HTR-8/SVneo (cell line): ENCODE results near the gene AKT2.
A peak's percentile ranks its signal among the peaks of the same experiment; 100 is the strongest.

ENCODE experiments used
- DNase-seq: peaks from one replicate; pipeline ENCODE4 v3.0.0; 2011; ENCODE audit warnings: low spot score, mixed read lengths; ENCODE audit not compliant: insufficient read length
- FAIRE-seq: peaks from 2 replicates; lab custom pipeline; 2011; peaks lifted over from hg19 to GRCh38; lab: Jason Lieb, UNC

AKT2 gene

GRCh38 chr19:40302224-40303011 lies 17.3 kb upstream of the AKT2 start:
- DNase-seq, result no peak
- no peak for FAIRE-seq

DNA sequence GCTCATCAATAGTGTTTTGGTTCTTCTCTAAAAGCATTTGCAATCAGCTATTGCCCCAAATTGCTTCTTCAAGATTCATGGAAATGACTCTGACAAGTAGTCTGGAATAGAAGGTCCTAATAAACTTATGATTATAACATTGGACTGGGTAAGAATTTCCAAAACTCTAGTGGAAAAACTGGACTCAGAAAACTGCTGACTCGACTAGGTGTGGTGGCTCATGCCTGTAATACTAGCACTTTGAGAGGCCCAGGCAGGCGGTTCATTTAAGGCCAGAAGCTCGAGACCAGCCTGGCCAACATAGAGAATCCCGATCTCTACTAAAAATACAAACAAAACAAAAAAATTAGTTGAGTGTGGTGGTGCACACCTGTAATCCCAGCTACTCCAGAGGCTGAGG lies 15.5 kb upstream of the AKT2 start:
- no peak for DNase-seq
- no peak for FAIRE-seq

- no peak for DNase-seq
- FAIRE-seq, result no peak
These were observed 12.9 kb upstream of the AKT2 start for GRCh38 chr19:40298026-40298425.

- DNase-seq (no peak), FAIRE-seq (no peak)
These were observed 9.4 kb upstream of the AKT2 start for GRCh38 chr19:40294560-40294959.

GRCh38 chr19:40286971-40287421 lies 1.9 kb upstream of the AKT2 start:
- DNase-seq (no peak), FAIRE-seq (no peak)

DNA sequence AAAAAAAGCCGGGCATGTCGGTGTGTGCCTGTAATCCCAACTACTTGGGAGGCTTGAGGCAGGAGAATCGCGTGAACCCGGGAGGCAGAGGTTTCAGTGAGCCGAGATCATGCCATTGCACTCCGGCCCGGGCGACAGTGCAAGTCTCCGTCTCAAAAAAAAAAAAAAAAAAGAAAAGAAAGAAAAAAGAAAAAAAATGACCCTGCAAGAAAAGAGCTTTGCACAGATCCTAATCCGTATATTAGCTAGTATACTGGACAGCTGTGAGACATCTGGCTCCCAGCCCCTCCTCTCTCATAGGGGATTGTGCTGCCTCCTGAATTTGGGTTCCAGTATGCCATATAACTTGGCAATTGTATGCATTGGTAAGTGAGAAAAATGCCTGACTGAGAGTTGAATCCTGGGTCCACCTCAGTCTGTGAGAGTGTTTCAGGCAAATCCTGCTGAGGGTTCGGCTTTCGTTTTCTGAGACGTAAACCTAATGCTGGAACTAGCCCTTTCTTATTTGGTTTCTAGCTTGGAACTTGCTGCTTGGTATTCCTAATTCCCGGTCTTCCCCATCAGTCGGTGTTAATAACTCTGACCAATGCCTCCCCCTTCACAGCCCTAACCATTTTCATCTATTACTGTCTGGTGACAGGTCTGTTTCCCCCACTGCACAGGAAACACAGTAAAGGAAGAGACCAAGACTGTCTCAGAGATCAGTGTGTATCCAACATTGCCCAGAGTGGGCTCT lies 1.3 kb upstream of the AKT2 start:
- FAIRE-seq, result no peak
- DNase-seq, result no peak

GRCh38 chr19:40285353-40286234 lies 449 bp upstream of the AKT2 start:
- DNase-seq (peak; percentile 99), FAIRE-seq (peak; percentile 70)

DNA sequence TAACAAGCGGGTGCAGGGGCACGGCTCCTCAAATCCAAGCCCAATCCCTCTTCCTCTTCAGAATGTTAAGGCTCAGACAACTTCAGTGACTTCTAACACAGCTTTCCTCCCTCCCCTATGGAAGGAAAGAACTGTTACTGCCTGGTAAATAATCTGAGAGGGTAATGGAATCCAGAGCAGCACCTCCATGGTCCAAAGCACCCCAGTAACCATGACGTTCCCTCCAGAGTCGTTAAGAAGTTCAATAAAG lies 969 bp downstream of the AKT2 start:
- FAIRE-seq (no peak), DNase-seq (no peak)

GRCh38 chr19:40283414-40284250 lies 1.5 kb downstream of the AKT2 start:
- no peak for DNase-seq
- FAIRE-seq, result no peak

- DNase-seq (no peak), FAIRE-seq (no peak)
These were observed 2.2 kb downstream of the AKT2 start for GRCh38 chr19:40282920-40283319.

DNA sequence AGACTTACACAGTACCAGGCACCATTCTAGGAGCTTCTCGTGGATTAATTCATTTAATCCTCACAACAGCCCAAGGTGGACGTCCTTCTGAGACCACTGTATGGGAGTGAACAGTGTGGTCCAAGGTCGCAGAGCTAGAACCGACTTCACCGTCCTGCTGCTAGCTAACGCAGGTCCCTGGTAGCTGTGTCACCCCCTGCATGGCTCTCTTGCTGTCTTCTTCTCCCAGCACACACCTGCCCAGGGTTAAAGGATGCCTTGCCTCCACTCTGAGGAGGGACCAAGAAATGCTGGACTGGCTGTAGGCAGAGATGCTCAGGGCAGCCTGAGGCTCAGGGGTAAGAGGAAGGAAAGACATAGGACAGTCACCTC lies 3.0 kb downstream of the AKT2 start:
- FAIRE-seq, result no peak
- no peak for DNase-seq

GRCh38 chr19:40281381-40282208 lies 3.5 kb downstream of the AKT2 start:
- FAIRE-seq (no peak), DNase-seq (no peak)

DNA sequence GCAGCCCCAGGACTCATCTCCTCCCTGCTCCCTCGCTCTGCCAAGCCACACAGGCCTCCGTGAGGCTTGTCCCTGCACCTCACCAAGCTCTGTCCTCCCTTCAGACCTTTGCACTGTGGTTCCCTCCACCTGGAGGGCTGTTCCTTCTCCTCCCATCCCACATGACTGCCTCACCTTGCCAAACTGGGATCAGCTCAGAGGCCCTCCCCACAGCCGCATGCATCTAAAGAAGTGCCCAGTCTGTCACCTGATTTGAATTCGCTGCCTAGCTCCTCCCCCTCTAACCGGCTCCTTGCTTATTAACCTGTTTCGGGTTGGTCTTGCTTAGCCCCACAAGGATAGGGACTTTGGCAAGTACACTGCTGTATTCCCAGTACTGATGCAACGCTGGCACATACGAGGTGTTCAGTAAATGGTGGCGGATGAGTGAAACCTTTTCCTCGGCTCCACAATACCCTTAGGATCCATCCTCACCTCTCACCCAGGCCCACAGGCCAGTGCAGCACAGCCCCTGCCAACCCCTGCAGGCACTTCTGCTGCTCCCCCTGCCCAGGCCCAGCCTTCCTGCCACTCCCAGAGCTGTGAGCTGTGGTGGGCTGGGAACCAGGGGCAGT lies 4.4 kb downstream of the AKT2 start:
- DNase-seq, result no peak
- FAIRE-seq, result no peak

GRCh38 chr19:40279761-40280607 lies 5.2 kb downstream of the AKT2 start:
- DNase-seq (no peak), FAIRE-seq (no peak)

DNA sequence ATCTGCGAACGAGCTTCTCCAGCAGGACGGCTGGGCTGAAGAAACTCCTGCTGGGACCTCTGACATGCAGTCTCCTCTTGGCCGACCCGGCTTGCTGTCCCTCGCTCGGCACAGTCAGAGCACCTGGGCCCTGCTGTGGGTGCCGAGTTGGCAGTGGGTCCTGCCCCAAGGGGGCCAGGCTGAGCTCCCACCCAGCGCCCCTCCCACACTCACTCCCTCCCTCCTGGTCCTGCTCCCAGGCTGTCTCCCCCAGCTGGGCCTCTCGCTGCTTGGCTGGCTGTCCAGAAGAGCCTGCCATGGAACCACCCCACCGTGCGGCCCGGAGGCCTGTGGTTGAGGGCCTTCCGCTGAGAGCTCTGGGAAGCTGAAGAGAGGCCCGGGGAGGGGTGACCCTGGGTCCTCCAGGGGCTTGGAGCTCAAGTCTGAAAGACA lies 6.0 kb downstream of the AKT2 start:
- FAIRE-seq (no peak), DNase-seq (no peak)

- DNase-seq, result no peak
- FAIRE-seq, result no peak
These were observed 6.6 kb downstream of the AKT2 start for GRCh38 chr19:40278361-40279035.

GRCh38 chr19:40277356-40278059 lies 7.6 kb downstream of the AKT2 start:
- no peak for DNase-seq
- no peak for FAIRE-seq
